GM23338 (cell line): Measurements from ENCODE around the gene OSBPL5. TPM values are rescaled to one million over a fixed set of nuclear protein-coding genes. Genes with fewer than 3 reads are reported as not detected.

Experiments used
- ATAC-seq: fragments of 200-7000 bp; cut with Tn5 transposase; 3 replicates; pipeline ENCODE4 v1.9.1; 2020
- DNase-seq: peaks from one replicate; pipeline ENCODE4 v3.0.0-alpha.2; 2015; ENCODE audit warnings: low spot score
- H2AFZ ChIP-seq: fragments of 200-600 bp; sonication (generic); 2 replicates; pipeline ENCODE4 v1.8.0; 2016; ENCODE audit warnings: antibody characterized with exemption, mild to moderate bottlenecking, moderate library complexity
- H3F3A ChIP-seq: fragments of 200-600 bp; sonication (generic); replicated peaks from 2 replicates; pipeline ENCODE4 v1.8.0; 2017; ENCODE audit warnings: antibody characterized with exemption, mixed run types, low read depth
- H3K27ac ChIP-seq: fragments of 200-600 bp; sonication (generic); 2 replicates; pipeline ENCODE4 v1.6.1; 2016; ENCODE audit warnings: low read depth
- H3K27me3 ChIP-seq: fragments of 200-600 bp; sonication (generic); 2 replicates; pipeline ENCODE4 v1.8.0; 2016; ENCODE audit warnings: mild to moderate bottlenecking, mixed run types, moderate library complexity; ENCODE audit not compliant: insufficient read depth
- H3K36me3 ChIP-seq: fragments of 200-600 bp; sonication (generic); 2 replicates; pipeline ENCODE4 v1.8.0; 2016; ENCODE audit warnings: mild to moderate bottlenecking; ENCODE audit not compliant: insufficient read depth
- H3K4me1 ChIP-seq: fragments of 200-600 bp; sonication (generic); 2 replicates; pipeline ENCODE4 v1.8.0; 2016; ENCODE audit warnings: mild to moderate bottlenecking, moderate library complexity; ENCODE audit not compliant: insufficient read depth
- H3K4me2 ChIP-seq: fragments of 200-600 bp; sonication (generic); 2 replicates; pipeline ENCODE4 v1.7.1; 2017; ENCODE audit warnings: mixed run types
- H3K4me3 ChIP-seq: fragments of 200-600 bp; sonication (generic); 2 replicates; pipeline ENCODE4 v1.6.1; 2016; ENCODE audit warnings: mixed run types
- H3K79me2 ChIP-seq: fragments of 200-600 bp; sonication (generic); replicated peaks from 2 replicates; pipeline ENCODE4 v1.8.0; 2017; ENCODE audit warnings: mild to moderate bottlenecking; ENCODE audit not compliant: insufficient read depth
- H3K9me2 ChIP-seq: fragments of 200-600 bp; sonication (generic); 2 replicates; pipeline ENCODE4 v1.8.0; 2017; ENCODE audit not compliant: insufficient read depth
- H4K20me1 ChIP-seq: fragments of 200-600 bp; sonication (generic); replicated peaks from 2 replicates; pipeline ENCODE4 v1.8.0; 2017; ENCODE audit warnings: mild to moderate bottlenecking; ENCODE audit not compliant: insufficient read depth
- H3K27ac Mint-ChIP-seq: 2 replicates; pipeline ENCODE4 v1.8.0; 2020; ENCODE audit warnings: inconsistent platforms, mild to moderate bottlenecking, moderate library complexity, mixed read lengths
- H3K27me3 Mint-ChIP-seq: 3 replicates; pipeline ENCODE4 v1.8.0; 2022; ENCODE audit warnings: low read depth, mild to moderate bottlenecking, moderate library complexity, mixed read lengths, inconsistent platforms; ENCODE audit not compliant: insufficient read depth, poor library complexity
- H3K36me3 Mint-ChIP-seq: 3 replicates; pipeline ENCODE4 v1.8.0; 2021; ENCODE audit warnings: low read depth, mild to moderate bottlenecking, inconsistent platforms, moderate library complexity, mixed read lengths
- H3K4me1 Mint-ChIP-seq: 3 replicates; pipeline ENCODE4 v1.8.0; 2020; ENCODE audit warnings: mild to moderate bottlenecking, inconsistent platforms, mixed read lengths
- H3K4me3 Mint-ChIP-seq: 3 replicates; pipeline ENCODE4 v1.8.0; 2021; ENCODE audit warnings: moderate library complexity, mild to moderate bottlenecking, inconsistent platforms, mixed read lengths
- H3K9me3 Mint-ChIP-seq: 3 replicates; pipeline ENCODE4 v1.8.0; 2020; ENCODE audit warnings: moderate library complexity, mild to moderate bottlenecking, inconsistent platforms, mixed read lengths
- CREB1 ChIP-seq: fragments of 250-450 bp; sonication (Bioruptor Pico); IDR thresholded peaks from 2 replicates; pipeline ENCODE4 v1.5.0; 2020; ENCODE audit warnings: low read depth, mild to moderate bottlenecking, moderate library complexity
- CTCF ChIP-seq, 2 experiments: fragments of 200-600 bp in 1 of 2; sonication (generic) in 1 of 2; conservative IDR thresholded peaks; 2 replicates each; pipeline versions ENCODE4 v1.5.1 to v1.6.1; 2016 to 2017; ENCODE audit warnings: antibody characterized with exemption in 2 of 2, low read depth in 2 of 2, mild to moderate bottlenecking in 2 of 2, moderate library complexity in 1 of 2
- ETS1 ChIP-seq: IDR thresholded peaks from 2 replicates; pipeline ENCODE4 v1.6.1; 2016; ENCODE audit warnings: antibody characterized with exemption
- EZH2 ChIP-seq: fragments of 200-600 bp; sonication (generic); IDR thresholded peaks from one replicate; pipeline ENCODE4 v1.8.0; 2017; ENCODE audit warnings: antibody characterized with exemption, mild to moderate bottlenecking, low read depth; ENCODE audit not compliant: unreplicated experiment
- EZH2phosphoT487 ChIP-seq: fragments of 200-600 bp; sonication (generic); IDR thresholded peaks from one replicate; pipeline ENCODE4 v1.8.1; 2018; ENCODE audit warnings: antibody characterized with exemption; ENCODE audit not compliant: unreplicated experiment
- JUNB ChIP-seq: IDR thresholded peaks from one replicate; pipeline ENCODE4 v1.6.1; 2016; ENCODE audit warnings: antibody characterized with exemption; ENCODE audit not compliant: unreplicated experiment
- POLR2AphosphoS5 ChIP-seq: IDR thresholded peaks from 2 replicates; pipeline ENCODE4 v1.6.1; 2016; ENCODE audit warnings: antibody characterized with exemption, low read depth
- STAT1 ChIP-seq: IDR thresholded peaks from one replicate; pipeline ENCODE4 v1.6.1; 2016; ENCODE audit warnings: antibody characterized with exemption; ENCODE audit not compliant: unreplicated experiment
- ZNF114 ChIP-seq: fragments of 250-450 bp; sonication (Bioruptor Pico); IDR thresholded peaks from 2 replicates; pipeline ENCODE4 v1.5.0; 2020; ENCODE audit warnings: mild to moderate bottlenecking, moderate library complexity
- ZNF331 ChIP-seq: fragments of 250-450 bp; sonication (Bioruptor Pico); IDR thresholded peaks from 2 replicates; pipeline ENCODE4 v1.5.0; 2020; ENCODE audit warnings: low read depth, mild to moderate bottlenecking, moderate library complexity
- polyA plus RNA-seq: library from polyadenylated mRNA; unstranded; fragments of >200 nt; fragmentation: Nextera tagmentation; extraction: Ambion mirVana; gene quantifications from 2 replicates; pipeline ENCODE4 v1.2.1, GENCODE V29; 2016
- total RNA-seq: library from RNA; depleted of rRNA; stranded (reverse); fragments of >200 nt; shearing (Covaris generic); gene quantifications from 2 replicates; pipeline ENCODE4 v1.2.3, GENCODE V29; 2014
- TF ChIP-seq, protein P1 (sequence below): IDR thresholded peaks from one replicate; pipeline ENCODE4 v1.6.1; 2018; ENCODE audit warnings: antibody characterized with exemption; ENCODE audit not compliant: unreplicated experiment

The OSBPL5 gene
- total and polyA plus RNA-seq, 2 experiments from 2014 or later: 2.7 to 12.0 TPM

- ATAC-seq: no peak
- Mint-ChIP-seq H3K27me3 (peaks cover 7% of the 10 kb centered on the region), H3K4me3 (no peak overlapping the region), H3K27ac (no peak overlapping the region), H3K36me3 (no peaks in the 10 kb centered on the region; the same call in 2 of the 3 replicates), H3K4me1 (no peaks in the 10 kb centered on the region), H3K9me3 (no peaks in the 10 kb centered on the region)
- Histone ChIP-seq H4K20me1 (no peaks in the 10 kb centered on the region), H3F3A (no peaks in the 10 kb centered on the region), H3K27ac (no peak overlapping the region), H3K27me3 (no peaks in the 10 kb centered on the region), H3K4me2 (no peak overlapping the region), H3K4me1 (no peaks in the 10 kb centered on the region), H3K79me2 (no peaks in the 10 kb centered on the region), H3K36me3 (no peaks in the 10 kb centered on the region), H2AFZ (no peak overlapping the region), H3K9me2 (no peaks in the 10 kb centered on the region), H3K4me3 (no peak overlapping the region)
- TF ChIP-seq, protein P1, sequence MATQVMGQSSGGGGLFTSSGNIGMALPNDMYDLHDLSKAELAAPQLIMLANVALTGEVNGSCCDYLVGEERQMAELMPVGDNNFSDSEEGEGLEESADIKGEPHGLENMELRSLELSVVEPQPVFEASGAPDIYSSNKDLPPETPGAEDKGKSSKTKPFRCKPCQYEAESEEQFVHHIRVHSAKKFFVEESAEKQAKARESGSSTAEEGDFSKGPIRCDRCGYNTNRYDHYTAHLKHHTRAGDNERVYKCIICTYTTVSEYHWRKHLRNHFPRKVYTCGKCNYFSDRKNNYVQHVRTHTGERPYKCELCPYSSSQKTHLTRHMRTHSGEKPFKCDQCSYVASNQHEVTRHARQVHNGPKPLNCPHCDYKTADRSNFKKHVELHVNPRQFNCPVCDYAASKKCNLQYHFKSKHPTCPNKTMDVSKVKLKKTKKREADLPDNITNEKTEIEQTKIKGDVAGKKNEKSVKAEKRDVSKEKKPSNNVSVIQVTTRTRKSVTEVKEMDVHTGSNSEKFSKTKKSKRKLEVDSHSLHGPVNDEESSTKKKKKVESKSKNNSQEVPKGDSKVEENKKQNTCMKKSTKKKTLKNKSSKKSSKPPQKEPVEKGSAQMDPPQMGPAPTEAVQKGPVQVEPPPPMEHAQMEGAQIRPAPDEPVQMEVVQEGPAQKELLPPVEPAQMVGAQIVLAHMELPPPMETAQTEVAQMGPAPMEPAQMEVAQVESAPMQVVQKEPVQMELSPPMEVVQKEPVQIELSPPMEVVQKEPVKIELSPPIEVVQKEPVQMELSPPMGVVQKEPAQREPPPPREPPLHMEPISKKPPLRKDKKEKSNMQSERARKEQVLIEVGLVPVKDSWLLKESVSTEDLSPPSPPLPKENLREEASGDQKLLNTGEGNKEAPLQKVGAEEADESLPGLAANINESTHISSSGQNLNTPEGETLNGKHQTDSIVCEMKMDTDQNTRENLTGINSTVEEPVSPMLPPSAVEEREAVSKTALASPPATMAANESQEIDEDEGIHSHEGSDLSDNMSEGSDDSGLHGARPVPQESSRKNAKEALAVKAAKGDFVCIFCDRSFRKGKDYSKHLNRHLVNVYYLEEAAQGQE: no peak
- TF ChIP-seq ZNF114 (CRISPR knock-in tag): no peak
- TF ChIP-seq JUNB: no peak
- no peak for TF ChIP-seq CREB1 (CRISPR knock-in tag)
- TF ChIP-seq EZH2: no peak
- no peak for TF ChIP-seq STAT1
- no peak for TF ChIP-seq EZH2phosphoT487
- TF ChIP-seq ETS1: no peak
- TF ChIP-seq CTCF (conservative IDR thresholded peaks at IDR 0.05; ENCODE audit: low read depth in 2 of 2): no peak
- no peak for TF ChIP-seq POLR2AphosphoS5
- TF ChIP-seq ZNF331 (CRISPR knock-in tag): no peak
- no peak for DNase-seq
Measured at GRCh38 chr11:3086114-3086513, 79.0 kb downstream of the OSBPL5 start.
